HG03108 (cell line): ENCODE results near the gene C9orf43.
"Not testable (repeated sequence)": the region's sequence is repeated elsewhere in the genome, so short reads cannot be mapped to it uniquely, and the experiment has no call there.

Source experiments
- ATAC-seq: cut with Tn5 transposase; IDR thresholded peaks from one replicate; pipeline ENCODE4 v1.9.1; 2021; ENCODE audit warnings: moderate library complexity; ENCODE audit not compliant: unreplicated experiment

The C9orf43 gene

DNA sequence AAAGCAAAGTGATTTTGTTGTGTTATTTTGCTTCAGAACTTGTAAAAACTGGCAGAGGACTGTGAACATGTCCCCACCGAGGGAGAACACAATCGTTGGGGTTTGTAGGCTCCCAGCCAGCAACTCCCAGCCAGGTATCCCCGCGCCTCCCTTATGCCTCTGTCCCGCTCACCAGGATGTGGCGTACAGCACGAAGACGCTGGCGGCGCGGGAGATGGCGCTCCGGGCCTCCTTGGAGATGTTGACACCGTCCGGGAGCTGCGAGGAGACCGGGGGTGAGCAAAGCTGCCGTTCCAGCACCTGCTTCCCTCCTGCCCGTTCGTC, 702 bp upstream of the C9orf43 start:
- no peak for ATAC-seq

- peak; percentile 94 for ATAC-seq
Observed at GRCh38 chr9:113416149-113416721, 5.7 kb downstream of the C9orf43 start.

DNA sequence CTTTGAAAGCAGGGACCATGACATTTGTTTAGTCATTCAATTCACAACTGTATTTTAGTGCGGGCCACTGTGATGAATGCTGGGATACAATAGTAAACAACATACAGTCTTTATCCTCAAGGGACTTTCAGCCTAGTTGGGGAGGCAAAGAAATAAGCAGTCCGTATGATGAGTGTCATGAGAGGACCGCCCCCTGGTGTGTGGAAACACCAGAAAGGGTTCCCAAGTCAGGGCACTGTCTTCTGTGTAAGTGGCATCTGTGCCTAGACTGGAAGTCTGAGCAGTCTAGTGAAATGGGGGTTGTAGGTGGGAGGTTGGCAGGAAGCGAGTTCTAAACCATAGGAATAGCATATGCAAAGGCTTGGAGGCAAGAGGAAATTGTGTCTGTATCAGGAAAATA, 6.8 kb downstream of the C9orf43 start:
- no peak for ATAC-seq

DNA sequence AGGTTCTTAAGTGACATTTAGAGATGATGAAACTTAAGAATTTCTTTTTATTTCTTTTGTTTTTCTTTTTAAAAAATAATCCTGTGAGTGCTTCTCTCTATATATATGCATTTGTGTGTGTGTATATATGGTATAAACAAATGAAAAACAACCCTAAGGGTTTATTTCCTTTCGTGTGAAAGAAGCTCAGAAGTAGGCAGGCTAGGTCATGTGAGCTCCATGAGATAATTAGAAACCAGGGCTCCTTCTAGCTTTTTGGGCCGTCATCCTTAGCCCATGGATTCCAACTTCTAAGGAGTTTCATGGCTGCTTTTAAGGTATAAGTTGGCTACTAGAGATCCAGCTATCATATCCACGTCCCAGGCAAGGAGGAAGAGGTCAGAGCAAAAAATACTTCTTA, 11.2 kb downstream of the C9orf43 start:
- ATAC-seq, result no peak

- no peak for ATAC-seq
Observed at GRCh38 chr9:113425072-113425471, 14.5 kb downstream of the C9orf43 start.

DNA sequence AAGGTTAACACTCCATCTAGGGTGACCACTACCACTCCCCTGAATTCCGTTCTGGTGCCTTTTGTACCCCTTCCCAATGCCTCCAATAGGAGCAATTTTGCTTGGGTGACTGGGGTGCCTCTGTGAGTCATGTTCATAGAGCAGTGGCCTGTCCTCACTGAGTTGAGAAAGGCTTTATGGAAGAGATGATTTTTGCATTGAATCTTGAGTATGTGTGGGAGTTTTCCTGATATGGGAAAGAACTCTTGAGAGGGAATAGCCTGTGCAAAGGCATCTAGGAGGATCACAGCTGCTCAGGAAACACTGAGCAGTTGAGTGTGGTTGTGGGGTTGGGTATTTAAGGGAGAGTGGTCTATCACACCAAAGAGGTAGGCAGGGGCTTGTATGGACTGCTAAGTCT, 16.2 kb downstream of the C9orf43 start:
- ATAC-seq, result no peak

GRCh38 chr9:113427629-113428028, 17.1 kb downstream of the C9orf43 start:
- no peak for ATAC-seq

DNA sequence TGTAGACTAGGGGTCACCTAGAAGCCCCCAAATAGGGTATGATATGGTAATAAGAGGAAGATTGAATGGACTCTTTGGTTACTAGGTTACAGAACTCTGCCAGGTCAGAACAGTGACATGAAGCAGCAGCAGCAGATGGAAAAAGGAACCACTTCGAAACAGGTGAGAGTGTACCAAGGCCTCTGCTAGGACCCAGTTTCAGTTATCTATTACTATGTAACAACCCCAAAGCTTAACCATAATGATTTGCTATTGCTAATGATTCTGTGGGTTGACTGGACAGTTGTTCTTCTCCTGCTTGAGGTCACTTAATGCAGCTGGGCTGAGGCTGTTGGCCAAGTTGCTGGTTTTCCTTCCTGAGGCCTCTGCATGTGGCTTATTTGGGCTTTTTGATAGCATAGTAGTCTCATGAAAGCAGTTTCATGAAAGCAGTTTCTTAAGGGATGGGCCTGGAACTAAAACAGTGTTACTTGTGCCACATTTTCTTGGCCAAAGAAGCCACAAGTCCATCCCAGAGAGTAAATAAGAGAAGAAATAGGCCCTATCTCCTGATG, 17.6 kb downstream of the C9orf43 start:
- ATAC-seq, result no peak

- no peak for ATAC-seq
Observed at GRCh38 chr9:113431191-113431590, 20.6 kb downstream of the C9orf43 start.

GRCh38 chr9:113436728-113437515, 26.4 kb downstream of the C9orf43 start:
- no peak for ATAC-seq

DNA sequence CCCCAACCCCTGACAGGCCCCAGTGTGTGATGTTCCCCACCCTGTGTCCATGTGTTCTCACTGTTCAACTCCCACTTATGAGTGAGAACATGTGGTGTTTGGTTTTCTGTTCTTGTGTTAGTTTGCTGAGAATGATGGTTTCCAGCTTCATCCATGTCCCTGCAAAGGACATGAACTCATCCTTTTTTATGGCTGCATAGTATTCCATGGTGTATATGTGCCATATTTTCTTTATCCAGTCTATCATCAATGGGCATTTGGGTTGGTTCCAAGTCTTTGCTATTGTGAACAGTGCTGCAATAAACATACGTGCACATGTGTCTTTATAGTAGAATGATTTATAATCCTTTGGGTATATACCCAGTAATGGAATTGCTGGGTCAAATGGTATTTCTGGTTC, 27.2 kb downstream of the C9orf43 start:
- not testable (repeated sequence) for ATAC-seq

- no peak for ATAC-seq
Observed at GRCh38 chr9:113444736-113445135, 34.2 kb downstream of the C9orf43 start.

GRCh38 chr9:113446323-113446740, 35.8 kb downstream of the C9orf43 start:
- ATAC-seq, result no peak

DNA sequence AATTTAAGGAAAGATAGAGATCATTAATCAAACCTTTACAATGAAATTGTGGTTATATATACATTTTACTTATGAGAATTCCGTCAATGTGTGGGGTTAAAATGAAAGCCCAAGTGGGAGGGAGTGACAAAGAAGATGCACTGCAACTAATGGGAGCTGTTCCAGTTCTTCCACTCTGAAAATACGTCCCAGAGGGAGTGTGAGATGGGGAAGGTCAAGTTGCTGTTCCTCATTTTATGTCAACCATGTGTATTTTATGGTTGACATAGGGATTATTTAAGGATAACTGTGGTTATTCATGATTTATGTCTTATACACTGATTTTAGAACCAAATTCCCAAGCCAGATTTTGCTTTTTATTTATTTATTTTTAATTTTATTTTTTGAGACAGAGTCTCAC, 38.8 kb downstream of the C9orf43 start:
- no peak for ATAC-seq

GRCh38 chr9:113452113-113452605, 41.6 kb downstream of the C9orf43 start:
- no peak for ATAC-seq

GRCh38 chr9:113454914-113455761, 44.6 kb downstream of the C9orf43 start:
- ATAC-seq, result no peak

DNA sequence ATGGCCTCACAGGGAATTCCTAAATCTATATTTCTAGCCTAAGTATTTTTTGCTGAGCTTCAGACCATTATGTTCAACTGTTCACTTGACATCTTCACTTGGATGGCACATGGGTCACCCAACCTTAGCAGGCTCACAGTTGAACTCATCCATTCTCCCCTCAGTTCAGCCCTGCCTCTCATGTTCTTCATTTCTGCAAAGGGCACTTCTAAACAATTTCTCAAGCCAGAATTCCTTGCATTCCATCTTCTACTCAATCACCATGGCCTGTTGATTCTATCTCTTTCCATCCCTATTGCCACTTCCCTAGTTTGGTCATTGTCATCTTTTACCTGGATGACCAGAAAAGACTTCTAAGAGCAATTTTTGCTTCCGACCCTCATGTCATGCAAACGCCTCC, 45.7 kb downstream of the C9orf43 start:
- ATAC-seq, result no peak

DNA sequence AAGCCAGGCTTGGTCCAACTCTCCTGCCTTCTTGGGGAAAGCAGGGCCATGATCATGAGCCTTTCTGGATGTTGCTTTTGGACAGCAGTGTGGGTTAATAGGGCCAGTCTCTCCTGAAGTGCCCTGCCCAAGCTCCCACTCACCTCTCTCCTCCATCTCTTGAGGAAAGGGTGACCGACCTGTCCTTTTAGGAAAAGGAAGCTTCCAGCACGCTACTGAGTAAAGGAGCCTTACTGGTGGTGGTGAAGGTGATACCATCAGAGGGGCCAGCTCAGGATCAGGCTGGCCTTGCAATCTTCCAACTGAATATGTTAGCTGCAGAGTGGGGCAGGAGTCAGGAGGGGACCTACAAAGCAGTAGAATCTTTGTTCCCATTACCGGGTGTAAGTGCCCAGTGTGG, 50.7 kb downstream of the C9orf43 start:
- no peak for ATAC-seq

DNA sequence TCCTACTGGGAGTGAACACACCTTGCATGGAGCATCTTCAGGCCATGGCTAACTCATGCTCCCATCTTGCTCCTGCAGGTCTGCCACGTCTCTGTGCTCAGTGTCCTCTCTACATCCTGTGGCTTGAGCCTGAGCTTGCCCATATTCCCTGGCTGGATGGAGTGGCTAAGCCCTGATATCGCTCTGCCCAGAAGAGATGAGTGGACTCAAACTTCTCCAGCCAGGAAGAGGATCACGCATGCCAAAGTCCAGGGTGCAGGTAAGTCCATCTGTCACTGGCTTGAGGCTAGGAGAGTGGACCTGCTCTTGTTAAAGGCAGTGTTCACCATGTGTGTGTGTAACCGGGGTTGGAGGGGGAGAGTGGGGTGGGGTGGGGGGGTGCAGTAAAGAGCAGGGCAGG, 51.4 kb downstream of the C9orf43 start:
- ATAC-seq, result no peak

GRCh38 chr9:113462781-113463286, 52.3 kb downstream of the C9orf43 start:
- no peak for ATAC-seq
